Activated T-cell treated with anti-CD3 and anti-CD28 coated beads, Interleukin-2, amount 50 U/mL, for 24 hours (primary cell): ENCODE results near the gene C2orf78.

Experiments
- DNase-seq: peaks from one replicate; pipeline ENCODE4 v3.0.0-alpha.2; 2020
- H3K27ac Mint-ChIP-seq: 2 replicates; pipeline ENCODE4 v1.8.0; 2020; ENCODE audit warnings: mild to moderate bottlenecking, mixed read lengths
- H3K27me3 Mint-ChIP-seq: 2 replicates; pipeline ENCODE4 v1.8.0; 2020; ENCODE audit warnings: mixed read lengths
- H3K36me3 Mint-ChIP-seq: 2 replicates; pipeline ENCODE4 v1.8.0; 2020; ENCODE audit warnings: low read depth, mixed read lengths
- H3K4me1 Mint-ChIP-seq: 2 replicates; pipeline ENCODE4 v1.8.0; 2020; ENCODE audit warnings: low read depth, mixed read lengths
- H3K4me3 Mint-ChIP-seq: 2 replicates; pipeline ENCODE4 v1.8.0; 2020; ENCODE audit warnings: mild to moderate bottlenecking, moderate library complexity, mixed read lengths
- H3K9me3 Mint-ChIP-seq: 2 replicates; pipeline ENCODE4 v1.8.0; 2020; ENCODE audit warnings: mixed read lengths

The C2orf78 gene

GRCh38 chr2:73839653-73840411 is 55.8 kb downstream of the C2orf78 start:
- H3K27ac Mint-ChIP-seq, result no peak overlapping the region
- H3K9me3 Mint-ChIP-seq, result no peaks in the 10 kb centered on the region
- no peaks in the 10 kb centered on the region for H3K27me3 Mint-ChIP-seq
- no peak overlapping the region for H3K4me3 Mint-ChIP-seq
- DNase-seq, result no peak
- peaks cover 59% of the 10 kb centered on the region for H3K36me3 Mint-ChIP-seq
- peaks cover 25% of the 10 kb centered on the region for H3K4me1 Mint-ChIP-seq

- Mint-ChIP-seq H3K9me3 (no peaks in the 10 kb centered on the region), H3K36me3 (peaks cover 64% of the 10 kb centered on the region), H3K4me3 (no peak overlapping the region), H3K27me3 (no peaks in the 10 kb centered on the region), H3K27ac (no peak overlapping the region), H3K4me1 (peaks cover 22% of the 10 kb centered on the region)
- DNase-seq, result no peak
These were observed 58.1 kb downstream of the C2orf78 start for GRCh38 chr2:73841912-73842738.

GRCh38 chr2:73842739-73843019 is 58.7 kb downstream of the C2orf78 start:
- DNase-seq, result no peak
- peaks cover 70% of the 10 kb centered on the region for H3K36me3 Mint-ChIP-seq
- no peaks in the 10 kb centered on the region for H3K9me3 Mint-ChIP-seq
- peaks cover 21% of the 10 kb centered on the region for H3K4me1 Mint-ChIP-seq
- no peaks in the 10 kb centered on the region for H3K27me3 Mint-ChIP-seq
- H3K27ac Mint-ChIP-seq, result no peak overlapping the region
- no peak overlapping the region for H3K4me3 Mint-ChIP-seq

- Mint-ChIP-seq H3K4me3 (no peak overlapping the region), H3K36me3 (peaks cover 81% of the 10 kb centered on the region), H3K27me3 (no peaks in the 10 kb centered on the region), H3K4me1 (peaks cover 13% of the 10 kb centered on the region), H3K9me3 (no peaks in the 10 kb centered on the region), H3K27ac (no peak overlapping the region)
- DNase-seq, result no peak
These were observed 60.1 kb downstream of the C2orf78 start for GRCh38 chr2:73844087-73844486.

GRCh38 chr2:73850009-73850408 is 66.0 kb downstream of the C2orf78 start:
- no peaks in the 10 kb centered on the region for H3K4me1 Mint-ChIP-seq
- no peaks in the 10 kb centered on the region for H3K27me3 Mint-ChIP-seq
- no peak overlapping the region for H3K27ac Mint-ChIP-seq
- peaks cover 55% of the 10 kb centered on the region for H3K36me3 Mint-ChIP-seq
- no peaks in the 10 kb centered on the region for H3K9me3 Mint-ChIP-seq
- no peak for DNase-seq
- no peak overlapping the region for H3K4me3 Mint-ChIP-seq

- H3K9me3 Mint-ChIP-seq, result no peaks in the 10 kb centered on the region
- H3K27ac Mint-ChIP-seq, result no peak overlapping the region
- H3K4me1 Mint-ChIP-seq, result peaks cover 8% of the 10 kb centered on the region
- no peak for DNase-seq
- H3K4me3 Mint-ChIP-seq, result no peak overlapping the region
- H3K27me3 Mint-ChIP-seq, result no peaks in the 10 kb centered on the region
- peaks cover 42% of the 10 kb centered on the region for H3K36me3 Mint-ChIP-seq
These were observed 67.3 kb downstream of the C2orf78 start for GRCh38 chr2:73851274-73851673.

- H3K36me3 Mint-ChIP-seq, result peaks cover 35% of the 10 kb centered on the region
- H3K9me3 Mint-ChIP-seq, result no peaks in the 10 kb centered on the region
- no peaks in the 10 kb centered on the region for H3K27me3 Mint-ChIP-seq
- H3K4me1 Mint-ChIP-seq, result peaks cover 16% of the 10 kb centered on the region
- DNase-seq, result no peak
- H3K27ac Mint-ChIP-seq, result no peak overlapping the region
- no peak overlapping the region for H3K4me3 Mint-ChIP-seq
These were observed 68.0 kb downstream of the C2orf78 start for GRCh38 chr2:73852020-73852419.

GRCh38 chr2:73855526-73855925 is 71.5 kb downstream of the C2orf78 start:
- Mint-ChIP-seq H3K4me1 (peaks cover 37% of the 10 kb centered on the region), H3K4me3 (no peak overlapping the region), H3K9me3 (no peaks in the 10 kb centered on the region), H3K36me3 (peaks cover 22% of the 10 kb centered on the region), H3K27ac (no peak overlapping the region), H3K27me3 (no peaks in the 10 kb centered on the region)
- no peak for DNase-seq

GRCh38 chr2:73856214-73856613 is 72.2 kb downstream of the C2orf78 start:
- Mint-ChIP-seq H3K4me3 (no peak overlapping the region), H3K27ac (peak overlapping the region; percentile 15), H3K27me3 (no peaks in the 10 kb centered on the region), H3K9me3 (no peaks in the 10 kb centered on the region), H3K4me1 (peaks cover 41% of the 10 kb centered on the region), H3K36me3 (peaks cover 27% of the 10 kb centered on the region)
- DNase-seq, result no peak

- peak overlapping the region; percentile 35 for H3K4me3 Mint-ChIP-seq
- peak overlapping the region; percentile 90 for H3K27ac Mint-ChIP-seq
- H3K27me3 Mint-ChIP-seq, result no peaks in the 10 kb centered on the region
- peaks cover 41% of the 10 kb centered on the region for H3K4me1 Mint-ChIP-seq
- peak; percentile 45 for DNase-seq
- peaks cover 59% of the 10 kb centered on the region for H3K36me3 Mint-ChIP-seq
- no peaks in the 10 kb centered on the region for H3K9me3 Mint-ChIP-seq
These were observed 76.0 kb downstream of the C2orf78 start for GRCh38 chr2:73859721-73860586.

- no peaks in the 10 kb centered on the region for H3K27me3 Mint-ChIP-seq
- DNase-seq, result no peak
- H3K36me3 Mint-ChIP-seq, result peaks cover 81% of the 10 kb centered on the region
- H3K27ac Mint-ChIP-seq, result peak overlapping the region; percentile 11
- no peaks in the 10 kb centered on the region for H3K9me3 Mint-ChIP-seq
- H3K4me3 Mint-ChIP-seq, result no peak overlapping the region
- H3K4me1 Mint-ChIP-seq, result peaks cover 23% of the 10 kb centered on the region
These were observed 79.0 kb downstream of the C2orf78 start for GRCh38 chr2:73862987-73863386.
